Measurements from ENCODE around the gene ROBO1. TPM values are rescaled to one million over a fixed set of nuclear protein-coding genes. Genes with fewer than 3 reads are reported as not detected.

The ROBO1 gene
- total and polyA plus RNA-seq, 2 of the 13 experiments (the other 11 are each of a cell fraction or from before 2014, with no cell fraction given) = 52.2 to 71.0 TPM

- Histone ChIP-seq H2AFZ (ENCODE audit: low read length) (no peak overlapping the region), H3K79me2 (ENCODE audit: insufficient read depth, low read length) (no peaks in the 10 kb centered on the region), H3K4me2 (ENCODE audit: low read depth, low read length) (no peak overlapping the region), H3K4me1 (ENCODE audit: insufficient read depth, low read length) (no peaks in the 10 kb centered on the region), H3K27me3 (ENCODE audit: control insufficient read depth in 1 of 2, insufficient read depth in 2 of 2, low read length in 2 of 2) (no peaks in the 10 kb centered on the region), H3K27ac (ENCODE audit: extremely low read length, insufficient read depth, low read length) (no peak overlapping the region), H3K9me3 (ENCODE audit: low read length) (no peaks in the 10 kb centered on the region), H3K9ac (ENCODE audit: insufficient read depth, low read depth, low read length) (no peak overlapping the region), H4K20me1 (ENCODE audit: insufficient read depth, low read length) (no peaks in the 10 kb centered on the region), H3K36me3 (replicated peaks in 1 of 2; ENCODE audit: control insufficient read depth in 1 of 2, insufficient read depth in 2 of 2, low read length in 2 of 2) (no peaks in the 10 kb centered on the region), H3K4me3 (replicated peaks in 1 of 3; ENCODE audit: insufficient read depth in 1 of 3, low read depth in 2 of 3, low read length in 3 of 3) (no peak overlapping the region)
- POLR2A ChIA-PET = no interaction called here
- TF ChIP-seq ZNF574 (CRISPR knock-in tag; IDR thresholded peaks at IDR 0.05) (no peak), HDAC6 (IDR thresholded peaks at IDR 0.05; ENCODE audit: low read depth, low read length) (no peak), ZC3H4 (CRISPR knock-in tag; IDR thresholded peaks at IDR 0.05; ENCODE audit: borderline replicate concordance) (no peak), ZNF512 (CRISPR knock-in tag; IDR thresholded peaks at IDR 0.05) (no peak), ZNF607 (CRISPR knock-in tag; IDR thresholded peaks at IDR 0.05; ENCODE audit: borderline replicate concordance) (no peak)
- WGBS (ENCODE audit: low lambda C conversion rate) = 4% methylated on average over 3 of the region's 3 CpGs
- intact Hi-C loops (cut with micrococcal nuclease; ENCODE audit: unreplicated experiment) (no loop called here), in situ Hi-C loops (cut with HindIII; ENCODE audit: extremely low pct_ligation_motif_present, low pct_unique_long_range_greater_than_20kb) (no loop called here)
- CTCF ChIA-PET (ENCODE audit: low intra/inter-chr PET ratio, low total read pairs) = no interaction called here
- FAIRE-seq (no peak), DNase-seq (ENCODE audit: low spot score) (no peak), ATAC-seq (no peak)
- no TSS peak for BruUV-seq (replicated peaks)
Observed at GRCh38 chr3:79204351-79204750, 563.4 kb downstream of the ROBO1 start.
